Activated T-cell treated with anti-CD3 and anti-CD28 coated beads, Interleukin-2, amount 50 U/mL, for 24 hours (primary cell): ENCODE measurements around the gene EMID1.

ENCODE experiments used
- DNase-seq: peaks from one replicate; pipeline ENCODE4 v3.0.0-alpha.2; 2020
- H3K27ac Mint-ChIP-seq: 2 replicates; pipeline ENCODE4 v1.8.0; 2020; ENCODE audit warnings: mild to moderate bottlenecking, mixed read lengths
- H3K27me3 Mint-ChIP-seq: 2 replicates; pipeline ENCODE4 v1.8.0; 2020; ENCODE audit warnings: mixed read lengths
- H3K36me3 Mint-ChIP-seq: 2 replicates; pipeline ENCODE4 v1.8.0; 2020; ENCODE audit warnings: low read depth, mixed read lengths
- H3K4me1 Mint-ChIP-seq: 2 replicates; pipeline ENCODE4 v1.8.0; 2020; ENCODE audit warnings: low read depth, mixed read lengths
- H3K4me3 Mint-ChIP-seq: 2 replicates; pipeline ENCODE4 v1.8.0; 2020; ENCODE audit warnings: mild to moderate bottlenecking, moderate library complexity, mixed read lengths
- H3K9me3 Mint-ChIP-seq: 2 replicates; pipeline ENCODE4 v1.8.0; 2020; ENCODE audit warnings: mixed read lengths

The EMID1 gene

GRCh38 chr22:29288837-29289236 is 83.1 kb downstream of the EMID1 start:
- H3K27ac Mint-ChIP-seq = peak overlapping the region; percentile 73
- H3K4me3 Mint-ChIP-seq = no peak overlapping the region
- H3K36me3 Mint-ChIP-seq = peaks cover 99% of the 10 kb centered on the region

GRCh38 chr22:29290061-29290460 is 84.4 kb downstream of the EMID1 start:
- Mint-ChIP-seq H3K27me3 (no peaks in the 10 kb centered on the region), H3K27ac (no peak overlapping the region), H3K4me1 (peaks cover 20% of the 10 kb centered on the region), H3K36me3 (peaks cover 99% of the 10 kb centered on the region), H3K9me3 (no peaks in the 10 kb centered on the region), H3K4me3 (no peak overlapping the region)
- no peak for DNase-seq

More at GRCh38 chr22:29288837-29289236, 83.1 kb downstream of the EMID1 start:
- no peak for DNase-seq
- H3K4me1 Mint-ChIP-seq = peaks cover 25% of the 10 kb centered on the region
- H3K27me3 Mint-ChIP-seq = no peaks in the 10 kb centered on the region
- no peaks in the 10 kb centered on the region for H3K9me3 Mint-ChIP-seq

- H3K9me3 Mint-ChIP-seq = no peaks in the 10 kb centered on the region
- H3K36me3 Mint-ChIP-seq = peaks cover 99% of the 10 kb centered on the region
- H3K4me3 Mint-ChIP-seq = no peak overlapping the region
- H3K27ac Mint-ChIP-seq = peak overlapping the region; percentile 8
- H3K4me1 Mint-ChIP-seq = peaks cover 17% of the 10 kb centered on the region
- DNase-seq = no peak
- no peaks in the 10 kb centered on the region for H3K27me3 Mint-ChIP-seq
These were observed 85.5 kb downstream of the EMID1 start for GRCh38 chr22:29291215-29291614.

- H3K27me3 Mint-ChIP-seq = no peaks in the 10 kb centered on the region
- DNase-seq = no peak
- H3K4me1 Mint-ChIP-seq = peaks cover 10% of the 10 kb centered on the region
- no peaks in the 10 kb centered on the region for H3K9me3 Mint-ChIP-seq
- H3K27ac Mint-ChIP-seq = peak overlapping the region; percentile 70
- H3K4me3 Mint-ChIP-seq = no peak overlapping the region
- peaks cover 100% of the 10 kb centered on the region for H3K36me3 Mint-ChIP-seq
These were observed 86.7 kb downstream of the EMID1 start for GRCh38 chr22:29292379-29292778.

- Mint-ChIP-seq H3K36me3 (peaks cover 80% of the 10 kb centered on the region), H3K27ac (peak overlapping the region; percentile 9), H3K27me3 (no peaks in the 10 kb centered on the region), H3K9me3 (no peaks in the 10 kb centered on the region), H3K4me3 (no peak overlapping the region), H3K4me1 (no peaks in the 10 kb centered on the region)
- DNase-seq = no peak
These were observed 92.9 kb downstream of the EMID1 start for GRCh38 chr22:29298641-29299040.

GRCh38 chr22:29299136-29299900 is 93.6 kb downstream of the EMID1 start:
- peaks cover 5% of the 10 kb centered on the region for H3K27me3 Mint-ChIP-seq
- no peaks in the 10 kb centered on the region for H3K9me3 Mint-ChIP-seq
- peaks cover 74% of the 10 kb centered on the region for H3K36me3 Mint-ChIP-seq
- H3K27ac Mint-ChIP-seq = peak overlapping the region; percentile 9
- no peak for DNase-seq
- no peaks in the 10 kb centered on the region for H3K4me1 Mint-ChIP-seq
- no peak overlapping the region for H3K4me3 Mint-ChIP-seq

- Mint-ChIP-seq H3K4me3 (no peak overlapping the region), H3K9me3 (no peaks in the 10 kb centered on the region), H3K27ac (no peak overlapping the region), H3K36me3 (peaks cover 62% of the 10 kb centered on the region), H3K27me3 (peaks cover 16% of the 10 kb centered on the region), H3K4me1 (no peaks in the 10 kb centered on the region)
- no peak for DNase-seq
These were observed 94.7 kb downstream of the EMID1 start for GRCh38 chr22:29300467-29300806.

- Mint-ChIP-seq H3K9me3 (no peaks in the 10 kb centered on the region), H3K4me1 (peaks cover 2% of the 10 kb centered on the region), H3K36me3 (peaks cover 57% of the 10 kb centered on the region), H3K27me3 (peaks cover 20% of the 10 kb centered on the region), H3K4me3 (no peak overlapping the region), H3K27ac (peak overlapping the region; percentile 50)
- DNase-seq = peak; percentile 49
These were observed 95.3 kb downstream of the EMID1 start for GRCh38 chr22:29300807-29301601.

- peak; percentile 37 for DNase-seq
- Mint-ChIP-seq H3K4me3 (no peak overlapping the region), H3K27me3 (peaks cover 26% of the 10 kb centered on the region), H3K9me3 (no peaks in the 10 kb centered on the region), H3K36me3 (peaks cover 48% of the 10 kb centered on the region), H3K27ac (peak overlapping the region; percentile 50), H3K4me1 (peaks cover 7% of the 10 kb centered on the region)
These were observed 96.2 kb downstream of the EMID1 start for GRCh38 chr22:29301716-29302401.

GRCh38 chr22:29302402-29302680 is 96.6 kb downstream of the EMID1 start:
- H3K4me3 Mint-ChIP-seq = no peak overlapping the region
- peaks cover 26% of the 10 kb centered on the region for H3K27me3 Mint-ChIP-seq
- DNase-seq = no peak
- no peak overlapping the region for H3K27ac Mint-ChIP-seq
- H3K9me3 Mint-ChIP-seq = no peaks in the 10 kb centered on the region
- peaks cover 8% of the 10 kb centered on the region for H3K4me1 Mint-ChIP-seq
- H3K36me3 Mint-ChIP-seq = peaks cover 43% of the 10 kb centered on the region

- peaks cover 11% of the 10 kb centered on the region for H3K4me1 Mint-ChIP-seq
- peak overlapping the region; percentile 33 for H3K27ac Mint-ChIP-seq
- H3K9me3 Mint-ChIP-seq = no peaks in the 10 kb centered on the region
- H3K27me3 Mint-ChIP-seq = peaks cover 32% of the 10 kb centered on the region
- H3K36me3 Mint-ChIP-seq = peaks cover 38% of the 10 kb centered on the region
- H3K4me3 Mint-ChIP-seq = no peak overlapping the region
- DNase-seq = no peak
These were observed 97.2 kb downstream of the EMID1 start for GRCh38 chr22:29302681-29303465.

- Mint-ChIP-seq H3K27me3 (peaks cover 32% of the 10 kb centered on the region), H3K4me1 (peaks cover 20% of the 10 kb centered on the region), H3K9me3 (no peaks in the 10 kb centered on the region), H3K4me3 (peak overlapping the region; percentile 69), H3K27ac (no peak overlapping the region), H3K36me3 (peaks cover 9% of the 10 kb centered on the region)
- DNase-seq = no peak
These were observed 100.1 kb downstream of the EMID1 start for GRCh38 chr22:29305836-29306174.

GRCh38 chr22:29306175-29306834 is 100.6 kb downstream of the EMID1 start, which contains the start of gene GAS2L1:
TSS of gene GAS2L1 (plus strand) at chr22:29306650. CDS start at chr22:29308106, 1,456 bp downstream.
- H3K4me3 Mint-ChIP-seq = peak within 1 kb of the TSS; percentile 69
- DNase-seq = no peak
- H3K27me3 Mint-ChIP-seq = peaks cover 36% of the 10 kb centered on the region

More at GRCh38 chr22:29306175-29306834, 100.6 kb downstream of the EMID1 start, which contains the start of gene GAS2L1:
- Mint-ChIP-seq H3K9me3 (no peaks in the 10 kb centered on the region), H3K4me1 (peaks cover 24% of the 10 kb centered on the region), H3K36me3 (peaks cover 4% of the 10 kb centered on the region), H3K27ac (no peak within 1 kb of the TSS)
